Mesothelial cell of epicardium (in vitro differentiated cells): Measurements from ENCODE around the gene POLR3H. TPM values are rescaled to one million over a fixed set of nuclear protein-coding genes. Genes with fewer than 3 reads are reported as not detected.
A peak's percentile ranks its signal among the peaks of the same experiment; 100 is the strongest.

ENCODE experiments used
- DNase-seq, 2 experiments: peaks; one replicate each; pipeline ENCODE4 v3.0.0; 2021; ENCODE audit warnings: low spot score in 2 of 2; ENCODE audit not compliant: unreplicated experiment in 2 of 2
- H3K27ac Mint-ChIP-seq: 2 replicates; pipeline ENCODE4 v1.8.0; 2021; ENCODE audit warnings: mixed read lengths
- H3K27me3 Mint-ChIP-seq: 2 replicates; pipeline ENCODE4 v1.8.0; 2021; ENCODE audit warnings: low read depth, mixed read lengths
- H3K36me3 Mint-ChIP-seq: 2 replicates; pipeline ENCODE4 v1.8.0; 2021; ENCODE audit warnings: mixed read lengths
- H3K4me1 Mint-ChIP-seq: 2 replicates; pipeline ENCODE4 v1.8.0; 2021; ENCODE audit warnings: mixed read lengths
- H3K4me3 Mint-ChIP-seq: 2 replicates; pipeline ENCODE4 v1.8.0; 2021; ENCODE audit warnings: mild to moderate bottlenecking, moderate library complexity, mixed read lengths
- H3K9me3 Mint-ChIP-seq: 2 replicates; pipeline ENCODE4 v1.8.0; 2021; ENCODE audit warnings: mixed read lengths
- CTCF ChIP-seq: fragments of 200-600 bp; sonication (generic); IDR thresholded peaks from one replicate; pipeline ENCODE4 v1.5.0; 2021; ENCODE audit warnings: antibody characterized with exemption; ENCODE audit not compliant: unreplicated experiment
- total RNA-seq: library from RNA; stranded (reverse); gene quantifications from 3 replicates; pipeline ENCODE4 v1.2.1, GENCODE V29; 2021

Gene POLR3H
- total RNA-seq, 1 donor from 2014 or later, result 47.4 TPM

DNA sequence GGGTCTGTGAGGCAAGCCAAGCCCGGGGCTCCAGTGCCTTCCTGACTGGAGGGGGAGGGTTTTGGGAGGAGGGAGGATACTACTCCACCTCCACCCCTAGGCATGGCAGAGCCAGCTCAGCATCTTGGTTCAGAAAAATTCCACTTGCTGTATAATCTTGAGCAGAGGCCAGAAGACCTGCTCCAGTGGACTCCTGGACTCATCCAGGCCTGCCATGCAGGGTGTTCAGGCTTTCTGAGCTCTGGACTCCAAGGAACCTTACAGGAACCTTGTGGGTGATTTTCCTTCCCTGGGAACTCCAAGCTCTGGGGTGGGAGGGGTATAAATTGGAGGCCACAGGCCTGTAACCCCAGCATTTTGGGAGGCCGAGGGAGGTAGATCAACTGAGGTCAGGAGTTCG is 26.0 kb upstream of the POLR3H start:
- no peak overlapping the region for H3K27ac Mint-ChIP-seq
- no peaks in the 10 kb centered on the region for H3K9me3 Mint-ChIP-seq
- TF ChIP-seq CTCF, result no peak
- no peak overlapping the region for H3K4me3 Mint-ChIP-seq
- no peaks in the 10 kb centered on the region for H3K27me3 Mint-ChIP-seq
- no peak for DNase-seq
- H3K4me1 Mint-ChIP-seq, result peaks cover 10% of the 10 kb centered on the region
- no peaks in the 10 kb centered on the region for H3K36me3 Mint-ChIP-seq

GRCh38 chr22:41568811-41569210 is 24.5 kb upstream of the POLR3H start:
- no peak for DNase-seq
- Mint-ChIP-seq H3K9me3 (no peaks in the 10 kb centered on the region), H3K27ac (no peak overlapping the region), H3K27me3 (no peaks in the 10 kb centered on the region), H3K36me3 (no peaks in the 10 kb centered on the region), H3K4me1 (peaks cover 10% of the 10 kb centered on the region), H3K4me3 (no peak overlapping the region)
- no peak for TF ChIP-seq CTCF

DNA sequence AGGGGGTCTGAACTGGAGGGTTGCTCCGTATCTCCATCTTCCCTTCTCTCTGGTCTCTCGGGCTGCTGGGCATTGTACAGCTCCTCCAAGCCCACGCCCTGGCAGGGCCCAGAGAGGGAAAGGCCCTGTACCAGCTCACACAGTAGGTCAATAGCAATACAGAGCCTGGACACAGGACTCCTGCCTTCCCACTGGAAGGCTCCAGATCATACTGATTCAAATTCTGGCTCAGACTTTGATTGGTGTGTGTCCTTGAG is 23.2 kb upstream of the POLR3H start:
- Mint-ChIP-seq H3K27me3 (no peaks in the 10 kb centered on the region), H3K36me3 (no peaks in the 10 kb centered on the region), H3K27ac (no peak overlapping the region), H3K4me3 (no peak overlapping the region), H3K9me3 (no peaks in the 10 kb centered on the region), H3K4me1 (peaks cover 20% of the 10 kb centered on the region)
- TF ChIP-seq CTCF, result no peak
- no peak for DNase-seq

DNA sequence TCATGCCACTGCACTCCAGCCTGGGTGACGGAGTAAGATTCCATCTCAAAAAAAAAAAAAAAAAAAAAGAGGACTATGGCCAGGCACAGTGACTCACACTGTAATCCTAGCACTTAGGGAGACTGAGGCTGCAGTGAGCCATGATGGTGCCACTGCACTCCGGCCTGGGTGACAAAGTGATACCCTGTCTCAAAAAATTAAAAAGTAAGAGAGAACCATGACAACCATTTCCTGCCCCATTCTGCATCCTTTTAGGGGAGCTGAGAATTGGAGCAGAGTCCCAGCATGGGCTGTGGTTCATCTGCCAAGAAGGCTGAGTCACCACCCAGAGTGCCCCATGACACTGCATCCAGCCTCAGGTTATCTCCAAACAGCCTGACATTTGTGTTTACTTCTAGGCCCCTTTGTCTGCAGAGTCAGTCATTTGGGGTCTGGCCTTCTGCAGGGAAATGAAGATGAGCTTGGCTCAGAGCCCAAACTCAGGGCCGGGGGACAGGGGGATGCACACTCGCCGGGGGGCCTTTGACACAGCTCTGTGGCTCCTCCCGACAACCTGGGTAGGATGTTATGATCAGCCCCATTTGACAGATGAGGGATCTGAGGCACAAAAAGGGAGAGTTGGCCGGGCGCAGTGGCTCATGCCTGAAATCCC is 21.3 kb upstream of the POLR3H start:
- H3K27me3 Mint-ChIP-seq, result no peaks in the 10 kb centered on the region
- H3K4me1 Mint-ChIP-seq, result peaks cover 36% of the 10 kb centered on the region
- peak overlapping the region; percentile 2 for H3K27ac Mint-ChIP-seq
- no peak for TF ChIP-seq CTCF
- no peak overlapping the region for H3K4me3 Mint-ChIP-seq
- DNase-seq, result no peak
- no peaks in the 10 kb centered on the region for H3K36me3 Mint-ChIP-seq
- H3K9me3 Mint-ChIP-seq, result no peaks in the 10 kb centered on the region

GRCh38 chr22:41564563-41564962 is 20.3 kb upstream of the POLR3H start:
- no peak for TF ChIP-seq CTCF
- Mint-ChIP-seq H3K9me3 (no peaks in the 10 kb centered on the region), H3K36me3 (no peaks in the 10 kb centered on the region), H3K27me3 (no peaks in the 10 kb centered on the region), H3K4me1 (peaks cover 46% of the 10 kb centered on the region), H3K4me3 (no peak overlapping the region), H3K27ac (no peak overlapping the region)
- DNase-seq, result no peak
